ENCODE measurements around the gene CGRRF1.

GRCh38 chr14:54579621-54580020 lies 69.9 kb downstream of the CGRRF1 start:
- TF ChIP-seq CTCF (IDR thresholded peaks at IDR 0.05) (no peak), POLR2A (IDR thresholded peaks at IDR 0.05) (no peak), POLR2AphosphoS5 (IDR thresholded peaks at IDR 0.05) (no peak)

Measured in prostate gland (tissue), 2 donors.